NCI-H2196 (cell line): ENCODE measurements around the gene CREB1.
A peak's percentile ranks its signal among the peaks of the same experiment; 100 is the strongest.
"Not testable (repeated sequence)": the region's sequence is repeated elsewhere in the genome, so short reads cannot be mapped to it uniquely, and the experiment has no call there.

Source experiments
- DNase-seq: peaks from one replicate; lab custom pipeline; 2025; ENCODE audit not compliant: unreplicated experiment; lab: John Stamatoyannopoulos, UW

The CREB1 gene

GRCh38 chr2:207614824-207615223 is 85.1 kb downstream of the CREB1 start:
- no peak for DNase-seq

DNA sequence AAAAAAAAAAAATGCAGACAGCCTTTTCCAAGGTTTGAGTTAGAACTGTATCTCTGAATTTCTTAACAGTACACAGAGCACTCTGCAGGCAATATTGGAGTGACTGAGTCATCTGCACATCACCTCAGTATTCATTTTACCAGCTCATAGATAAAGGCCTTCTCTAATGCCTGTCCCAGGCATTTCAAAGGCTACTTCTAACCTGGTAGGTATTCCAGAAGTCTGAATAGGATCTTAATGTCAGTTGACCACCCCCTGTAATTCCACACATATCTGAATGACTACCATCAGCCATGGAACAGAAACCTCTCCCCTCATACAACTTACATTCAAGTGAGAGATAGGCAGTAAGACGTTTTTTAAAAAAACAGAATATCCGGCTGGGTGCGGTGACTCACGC is 86.4 kb downstream of the CREB1 start:
- no peak for DNase-seq

GRCh38 chr2:207617011-207617671 is 87.4 kb downstream of the CREB1 start:
- DNase-seq = no peak

DNA sequence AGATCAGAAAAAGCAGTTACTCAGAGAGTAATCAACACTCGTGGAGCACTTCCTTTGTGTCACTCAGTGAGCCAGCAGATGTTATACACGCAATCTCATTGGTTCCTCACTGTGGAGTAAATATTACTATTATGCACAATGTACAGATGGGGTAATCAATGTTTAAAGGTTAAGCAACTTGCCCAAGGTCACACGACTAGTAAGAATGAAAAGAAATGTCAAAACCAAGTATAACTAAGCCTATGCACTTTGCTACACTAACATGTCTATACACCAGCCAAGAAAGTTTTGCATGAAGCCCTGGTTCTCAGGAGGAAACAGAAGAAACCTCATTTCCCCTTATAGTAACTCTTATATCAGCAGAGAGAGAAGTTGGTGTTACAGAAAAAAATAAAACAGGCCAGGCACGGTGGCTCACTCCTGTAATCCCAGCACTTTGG is 90.0 kb downstream of the CREB1 start:
- no peak for DNase-seq

DNA sequence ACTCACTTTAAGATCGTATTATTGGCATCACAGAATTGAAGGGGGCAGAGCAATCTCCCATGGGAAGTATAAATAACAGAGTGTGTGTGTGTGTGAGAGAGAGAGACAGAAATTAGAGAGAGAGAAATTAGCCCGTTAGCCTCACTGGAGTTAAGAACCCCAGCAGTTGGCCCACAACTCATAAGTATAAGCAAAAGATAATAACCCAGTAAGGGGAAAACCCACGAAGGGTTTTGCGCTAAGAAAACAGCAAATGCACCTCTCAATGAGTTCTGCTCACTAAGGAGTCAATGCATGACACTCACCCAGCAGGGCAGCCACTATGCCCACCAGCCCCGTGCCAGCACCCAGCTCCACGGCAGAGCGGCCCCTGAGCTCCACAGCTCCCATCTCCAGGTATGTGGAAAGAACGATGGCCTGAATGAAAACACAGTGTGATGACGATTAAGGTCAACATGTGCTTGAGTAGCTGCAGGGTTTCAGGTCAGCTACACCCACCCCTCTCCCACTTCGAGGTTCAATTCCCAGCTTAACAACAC is 91.8 kb downstream of the CREB1 start:
- DNase-seq = no peak

GRCh38 chr2:207624185-207625013 is 94.6 kb downstream of the CREB1 start:
- peak; percentile 33 for DNase-seq

DNA sequence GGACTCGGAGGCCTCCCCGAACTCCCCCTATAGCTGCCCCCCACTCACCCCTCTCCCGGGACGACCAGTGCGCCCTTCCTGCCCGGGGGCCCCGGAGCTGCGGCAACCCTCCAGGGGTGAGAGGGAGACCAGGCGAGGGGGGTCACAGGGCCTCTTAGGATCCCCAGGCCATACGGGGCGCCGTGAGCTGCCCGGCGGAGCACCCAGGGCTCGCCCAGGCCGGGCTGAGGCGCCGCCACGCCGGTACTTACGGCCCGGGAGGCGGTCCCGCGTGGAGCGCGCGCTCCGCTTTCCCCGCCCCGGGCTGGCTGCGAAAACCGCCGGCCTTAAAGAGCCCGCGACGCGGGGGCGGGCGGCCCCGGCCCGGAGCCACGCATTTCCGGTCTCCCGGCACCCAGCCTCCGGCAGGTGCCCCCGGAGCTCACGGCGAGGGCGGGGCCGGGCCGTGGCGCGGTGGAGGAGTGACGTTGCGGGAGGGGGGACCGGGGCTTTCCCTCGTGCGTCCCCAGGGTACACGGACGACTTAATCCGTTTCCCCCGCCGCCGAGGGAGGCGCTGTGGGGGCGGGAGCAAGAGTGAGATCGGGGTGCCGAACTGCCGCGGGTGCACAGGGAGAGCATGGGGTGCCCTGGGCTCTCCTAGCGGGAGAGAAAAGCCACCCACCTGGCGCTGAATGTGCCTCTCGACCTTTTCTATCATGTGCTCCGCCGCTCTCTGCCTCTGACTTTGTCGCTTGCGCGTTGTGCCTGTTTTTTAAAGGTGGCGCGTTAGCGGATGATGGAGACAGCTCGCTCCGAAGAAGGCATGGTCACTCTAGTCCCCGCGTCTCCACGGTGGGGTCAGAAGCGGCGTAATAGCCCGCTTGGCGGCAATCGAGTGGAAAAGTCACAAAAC is 95.5 kb downstream of the CREB1 start, which contains the start of gene METTL21A:
TSS of gene METTL21A (minus strand) at position 381 of the 894 bp plus-strand sequence. CDS start 1,019 bp downstream, outside the sequence.
- peak; percentile 92 for DNase-seq

DNA sequence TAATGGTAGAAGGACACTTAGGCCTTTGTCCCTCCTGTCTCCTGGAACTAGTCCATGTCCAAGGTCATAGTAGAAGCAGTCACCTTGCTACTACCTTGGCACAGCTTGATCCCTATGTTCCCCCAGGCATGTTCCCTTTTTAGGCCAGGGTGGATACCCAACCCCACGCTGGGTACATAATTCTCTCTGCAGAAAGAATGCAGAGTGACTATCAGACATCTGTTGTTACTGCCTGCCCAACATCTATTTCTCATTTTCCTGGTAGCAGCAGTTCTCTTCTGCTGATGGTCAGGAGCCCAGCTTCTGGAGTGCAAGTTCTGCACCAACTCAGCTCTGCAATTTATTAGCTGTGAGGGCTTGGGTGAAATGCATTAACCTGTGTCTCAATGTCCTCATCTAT is 99.8 kb downstream of the CREB1 start:
- no peak for DNase-seq

DNA sequence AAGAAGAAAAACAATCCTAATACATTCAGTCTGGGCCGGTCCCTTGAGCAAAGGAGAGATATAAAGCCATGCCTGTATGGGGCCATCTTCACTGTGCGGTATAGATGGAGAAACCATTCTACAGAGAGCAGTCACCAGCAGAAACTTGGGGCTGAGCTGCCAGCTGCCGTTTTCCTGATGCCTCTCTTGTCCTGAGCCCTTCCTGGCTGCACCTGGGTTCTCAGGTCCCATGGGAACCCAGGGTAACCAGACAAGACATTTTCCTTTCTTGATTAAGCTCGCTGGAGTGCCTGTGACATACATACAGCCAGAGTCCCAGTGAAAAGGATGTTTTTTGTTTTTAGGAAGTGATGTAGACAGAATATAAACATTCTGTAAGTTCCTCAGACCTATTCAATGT is 100.7 kb downstream of the CREB1 start:
- DNase-seq = no peak

GRCh38 chr2:207632575-207633493 is 103.1 kb downstream of the CREB1 start:
- no peak for DNase-seq

- DNase-seq = no peak
These were observed 103.9 kb downstream of the CREB1 start for GRCh38 chr2:207633686-207634085.

GRCh38 chr2:207635468-207636200 is 105.9 kb downstream of the CREB1 start:
- no peak for DNase-seq

- DNase-seq = not testable (repeated sequence)
These were observed 109.5 kb downstream of the CREB1 start for GRCh38 chr2:207639288-207639687.

- DNase-seq = no peak
These were observed 110.4 kb downstream of the CREB1 start for GRCh38 chr2:207640160-207640559.

- DNase-seq = no peak
These were observed 110.9 kb downstream of the CREB1 start for GRCh38 chr2:207640661-207641060.

- DNase-seq = no peak
These were observed 114.1 kb downstream of the CREB1 start for GRCh38 chr2:207643892-207644291.

- not testable (repeated sequence) for DNase-seq
These were observed 116.8 kb downstream of the CREB1 start for GRCh38 chr2:207646582-207646981.
